ENCODE results near the gene ISG15.

ISG15 gene

DNA sequence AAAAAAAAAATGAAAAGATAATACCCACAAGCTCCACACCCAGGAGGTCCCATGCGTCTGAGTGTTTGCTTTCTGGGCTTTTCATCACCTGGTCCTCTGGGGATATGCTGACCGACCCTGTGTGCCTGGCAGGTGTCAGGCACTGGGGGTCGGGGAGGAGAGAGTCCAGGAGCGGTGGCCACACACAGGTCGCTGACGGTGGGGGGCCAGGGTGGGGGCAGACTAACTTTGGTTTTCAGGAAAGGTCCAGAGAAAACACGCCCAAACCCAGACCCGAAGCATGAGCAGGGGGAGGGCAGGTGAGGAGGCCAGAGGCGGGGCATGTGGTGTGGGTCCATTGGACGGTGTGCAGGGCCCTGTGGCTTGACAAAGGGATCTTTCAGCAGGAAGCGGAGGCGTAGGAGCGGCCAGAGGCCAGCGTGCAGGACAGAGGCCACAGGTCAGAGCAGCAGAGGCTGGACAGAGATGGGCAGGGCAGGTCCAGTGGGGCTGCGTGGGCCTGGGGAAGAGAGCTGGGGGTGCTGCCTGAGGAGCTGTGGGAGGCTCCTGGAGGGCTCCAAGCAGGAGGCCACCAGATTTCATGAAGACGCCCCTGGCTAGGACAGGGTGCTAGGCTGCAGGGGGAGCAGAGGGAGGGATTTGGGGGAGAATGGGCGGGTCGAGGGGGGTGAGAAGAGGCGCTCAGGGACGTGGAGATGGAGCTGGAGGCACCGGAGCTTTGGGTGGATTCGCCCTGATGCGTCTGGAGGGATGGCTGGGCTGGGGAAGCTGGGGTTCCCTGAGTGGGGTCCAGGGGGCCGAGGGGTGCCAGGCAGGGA is 45.0 kb downstream of the ISG15 start:
- Histone ChIP-seq H3K9me3 (ENCODE audit: insufficient read depth, low read length) (no peaks in the 10 kb centered on the region), H3K36me3 (ENCODE audit: insufficient read depth, insufficient read length, low read length) (peaks cover 25% of the 10 kb centered on the region), H3K9ac (ENCODE audit: insufficient read length, low read depth) (no peak overlapping the region), H3K4me1 (ENCODE audit: insufficient read depth, insufficient read length) (peaks cover 18% of the 10 kb centered on the region), H3K27me3 (ENCODE audit: insufficient read depth, insufficient read length) (peaks cover 34% of the 10 kb centered on the region), H3K4me3 (ENCODE audit: insufficient read length, low read depth) (no peak overlapping the region)
- TF ChIP-seq ZNF274 (IDR thresholded peaks at IDR 0.05; ENCODE audit: low read depth, low read length) (no peak), YY1 (IDR thresholded peaks at IDR 0.05; ENCODE audit: insufficient read depth, insufficient read length) (no peak), SUZ12 (IDR thresholded peaks at IDR 0.05; ENCODE audit: extremely low read depth, insufficient read depth, insufficient read length) (no peak)
- DNase-seq (ENCODE audit: low read depth, low spot score): no peak

GRCh38 chr1:1058921-1059493 is 45.7 kb downstream of the ISG15 start:
- Histone ChIP-seq H3K9ac (ENCODE audit: insufficient read length, low read depth) (peak overlapping the region; percentile 51), H3K4me1 (ENCODE audit: insufficient read depth, insufficient read length) (peaks cover 22% of the 10 kb centered on the region), H3K27me3 (ENCODE audit: insufficient read depth, insufficient read length) (peaks cover 34% of the 10 kb centered on the region), H3K9me3 (ENCODE audit: insufficient read depth, low read length) (no peaks in the 10 kb centered on the region), H3K4me3 (ENCODE audit: insufficient read length, low read depth) (peak overlapping the region; percentile 55), H3K36me3 (ENCODE audit: insufficient read depth, insufficient read length, low read length) (peaks cover 18% of the 10 kb centered on the region)
- TF ChIP-seq ZNF274 (IDR thresholded peaks at IDR 0.05; ENCODE audit: low read depth, low read length) (no peak), SUZ12 (IDR thresholded peaks at IDR 0.05; ENCODE audit: extremely low read depth, insufficient read depth, insufficient read length) (no peak), YY1 (IDR thresholded peaks at IDR 0.05; ENCODE audit: insufficient read depth, insufficient read length) (no peak)
- no peak for DNase-seq (ENCODE audit: low read depth, low spot score)

GRCh38 chr1:1059494-1060280 is 46.4 kb downstream of the ISG15 start:
- Histone ChIP-seq H3K9ac (ENCODE audit: insufficient read length, low read depth) (peak overlapping the region; percentile 42), H3K27me3 (ENCODE audit: insufficient read depth, insufficient read length) (peaks cover 34% of the 10 kb centered on the region), H3K4me1 (ENCODE audit: insufficient read depth, insufficient read length) (peaks cover 22% of the 10 kb centered on the region), H3K4me3 (ENCODE audit: insufficient read length, low read depth) (peak overlapping the region; percentile 55), H3K36me3 (ENCODE audit: insufficient read depth, insufficient read length, low read length) (peaks cover 11% of the 10 kb centered on the region), H3K9me3 (ENCODE audit: insufficient read depth, low read length) (no peaks in the 10 kb centered on the region)
- DNase-seq (ENCODE audit: low read depth, low spot score): no peak
- no peak for TF ChIP-seq YY1 (IDR thresholded peaks at IDR 0.05; ENCODE audit: insufficient read depth, insufficient read length)
- no peak for TF ChIP-seq SUZ12 (IDR thresholded peaks at IDR 0.05; ENCODE audit: extremely low read depth, insufficient read depth, insufficient read length)
- TF ChIP-seq ZNF274 (IDR thresholded peaks at IDR 0.05; ENCODE audit: low read depth, low read length): no peak

GRCh38 chr1:1060281-1061000 is 47.1 kb downstream of the ISG15 start:
- DNase-seq (ENCODE audit: low read depth, low spot score): no peak
- Histone ChIP-seq H3K36me3 (ENCODE audit: insufficient read depth, insufficient read length, low read length) (peaks cover 4% of the 10 kb centered on the region), H3K9me3 (ENCODE audit: insufficient read depth, low read length) (no peaks in the 10 kb centered on the region), H3K9ac (ENCODE audit: insufficient read length, low read depth) (no peak overlapping the region), H3K4me3 (ENCODE audit: insufficient read length, low read depth) (no peak overlapping the region), H3K4me1 (ENCODE audit: insufficient read depth, insufficient read length) (peaks cover 25% of the 10 kb centered on the region), H3K27me3 (ENCODE audit: insufficient read depth, insufficient read length) (peaks cover 34% of the 10 kb centered on the region)
- TF ChIP-seq ZNF274 (IDR thresholded peaks at IDR 0.05; ENCODE audit: low read depth, low read length): no peak

- peaks cover 34% of the 10 kb centered on the region for H3K27me3 ChIP-seq (ENCODE audit: insufficient read depth, insufficient read length)
- no peak overlapping the region for H3K4me3 ChIP-seq (ENCODE audit: insufficient read length, low read depth)
- H3K36me3 ChIP-seq (ENCODE audit: insufficient read depth, insufficient read length, low read length): no peaks in the 10 kb centered on the region
- TF ChIP-seq YY1 (IDR thresholded peaks at IDR 0.05; ENCODE audit: insufficient read depth, insufficient read length) (no peak), SUZ12 (IDR thresholded peaks at IDR 0.05; ENCODE audit: extremely low read depth, insufficient read depth, insufficient read length) (no peak), ZNF274 (IDR thresholded peaks at IDR 0.05; ENCODE audit: low read depth, low read length) (no peak)
- peaks cover 25% of the 10 kb centered on the region for H3K4me1 ChIP-seq (ENCODE audit: insufficient read depth, insufficient read length)
- no peaks in the 10 kb centered on the region for H3K9me3 ChIP-seq (ENCODE audit: insufficient read depth, low read length)
- no peak for DNase-seq (ENCODE audit: low read depth, low spot score)
- peak overlapping the region; percentile 42 for H3K9ac ChIP-seq (ENCODE audit: insufficient read length, low read depth)
These were observed 48.5 kb downstream of the ISG15 start for GRCh38 chr1:1061682-1062345.

DNA sequence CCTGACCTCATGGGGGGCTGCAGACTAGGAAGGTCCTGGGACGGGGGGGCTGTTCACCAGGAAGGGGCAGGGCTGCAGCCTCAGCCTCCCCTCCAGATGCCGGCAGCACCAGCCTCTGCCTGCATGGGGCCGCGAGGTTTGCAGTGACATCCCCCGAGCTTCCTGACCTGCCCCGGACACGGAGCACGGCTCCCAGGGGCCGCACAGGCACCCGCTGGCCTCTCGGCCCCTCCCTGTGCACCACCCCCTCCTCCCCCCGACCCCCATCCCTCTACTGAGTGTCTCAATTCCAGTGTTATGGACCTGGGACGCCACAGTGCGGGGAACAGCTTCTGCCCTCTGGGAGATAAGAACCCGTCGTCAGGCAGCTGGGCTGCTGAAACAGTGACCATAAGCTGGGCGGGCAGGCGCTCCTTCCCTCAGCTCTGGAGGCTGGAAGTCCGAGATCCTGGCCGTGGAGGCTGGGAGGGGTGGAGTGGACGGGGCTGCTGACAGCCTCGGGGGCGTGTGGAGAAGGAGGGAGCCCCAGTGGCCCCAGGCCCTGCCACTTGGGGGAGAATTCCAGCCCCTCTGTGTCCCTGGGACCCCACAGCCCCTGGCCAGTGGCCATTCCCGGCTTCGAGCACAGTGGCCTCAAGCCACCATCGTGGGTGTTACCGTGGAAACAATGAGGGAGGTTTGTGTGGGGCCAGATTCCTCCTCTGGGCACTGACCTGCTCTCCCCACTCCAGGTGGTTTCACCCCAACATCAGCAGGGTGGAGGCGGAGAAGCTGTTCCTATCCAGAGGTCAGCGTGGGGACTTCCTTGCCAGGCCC is 49.3 kb downstream of the ISG15 start:
- TF ChIP-seq ZNF274 (IDR thresholded peaks at IDR 0.05; ENCODE audit: low read depth, low read length) (no peak), YY1 (IDR thresholded peaks at IDR 0.05; ENCODE audit: insufficient read depth, insufficient read length) (no peak), SUZ12 (IDR thresholded peaks at IDR 0.05; ENCODE audit: extremely low read depth, insufficient read depth, insufficient read length) (no peak)
- Histone ChIP-seq H3K9ac (ENCODE audit: insufficient read length, low read depth) (peak overlapping the region; percentile 42), H3K27me3 (ENCODE audit: insufficient read depth, insufficient read length) (peaks cover 34% of the 10 kb centered on the region), H3K4me1 (ENCODE audit: insufficient read depth, insufficient read length) (peaks cover 25% of the 10 kb centered on the region), H3K4me3 (ENCODE audit: insufficient read length, low read depth) (no peak overlapping the region), H3K36me3 (ENCODE audit: insufficient read depth, insufficient read length, low read length) (no peaks in the 10 kb centered on the region), H3K9me3 (ENCODE audit: insufficient read depth, low read length) (no peaks in the 10 kb centered on the region)
- no peak for DNase-seq (ENCODE audit: low read depth, low spot score)
